ENCODE measurements around the gene COL4A6.

GRCh38 chrX:108366644-108367406 is 71.4 kb downstream of the COL4A6 start:
- TF ChIP-seq MXI1 (conservative IDR thresholded peaks at IDR 0.05; ENCODE audit: poor library complexity, severe bottlenecking), result no peak
- TF ChIP-seq, protein P1, sequence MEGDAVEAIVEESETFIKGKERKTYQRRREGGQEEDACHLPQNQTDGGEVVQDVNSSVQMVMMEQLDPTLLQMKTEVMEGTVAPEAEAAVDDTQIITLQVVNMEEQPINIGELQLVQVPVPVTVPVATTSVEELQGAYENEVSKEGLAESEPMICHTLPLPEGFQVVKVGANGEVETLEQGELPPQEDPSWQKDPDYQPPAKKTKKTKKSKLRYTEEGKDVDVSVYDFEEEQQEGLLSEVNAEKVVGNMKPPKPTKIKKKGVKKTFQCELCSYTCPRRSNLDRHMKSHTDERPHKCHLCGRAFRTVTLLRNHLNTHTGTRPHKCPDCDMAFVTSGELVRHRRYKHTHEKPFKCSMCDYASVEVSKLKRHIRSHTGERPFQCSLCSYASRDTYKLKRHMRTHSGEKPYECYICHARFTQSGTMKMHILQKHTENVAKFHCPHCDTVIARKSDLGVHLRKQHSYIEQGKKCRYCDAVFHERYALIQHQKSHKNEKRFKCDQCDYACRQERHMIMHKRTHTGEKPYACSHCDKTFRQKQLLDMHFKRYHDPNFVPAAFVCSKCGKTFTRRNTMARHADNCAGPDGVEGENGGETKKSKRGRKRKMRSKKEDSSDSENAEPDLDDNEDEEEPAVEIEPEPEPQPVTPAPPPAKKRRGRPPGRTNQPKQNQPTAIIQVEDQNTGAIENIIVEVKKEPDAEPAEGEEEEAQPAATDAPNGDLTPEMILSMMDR (IDR thresholded peaks at IDR 0.05; ENCODE audit: poor library complexity, severe bottlenecking), result no peak
- TF ChIP-seq POLR2AphosphoS5 (IDR thresholded peaks at IDR 0.05), result no peak
- TF ChIP-seq, protein P2, sequence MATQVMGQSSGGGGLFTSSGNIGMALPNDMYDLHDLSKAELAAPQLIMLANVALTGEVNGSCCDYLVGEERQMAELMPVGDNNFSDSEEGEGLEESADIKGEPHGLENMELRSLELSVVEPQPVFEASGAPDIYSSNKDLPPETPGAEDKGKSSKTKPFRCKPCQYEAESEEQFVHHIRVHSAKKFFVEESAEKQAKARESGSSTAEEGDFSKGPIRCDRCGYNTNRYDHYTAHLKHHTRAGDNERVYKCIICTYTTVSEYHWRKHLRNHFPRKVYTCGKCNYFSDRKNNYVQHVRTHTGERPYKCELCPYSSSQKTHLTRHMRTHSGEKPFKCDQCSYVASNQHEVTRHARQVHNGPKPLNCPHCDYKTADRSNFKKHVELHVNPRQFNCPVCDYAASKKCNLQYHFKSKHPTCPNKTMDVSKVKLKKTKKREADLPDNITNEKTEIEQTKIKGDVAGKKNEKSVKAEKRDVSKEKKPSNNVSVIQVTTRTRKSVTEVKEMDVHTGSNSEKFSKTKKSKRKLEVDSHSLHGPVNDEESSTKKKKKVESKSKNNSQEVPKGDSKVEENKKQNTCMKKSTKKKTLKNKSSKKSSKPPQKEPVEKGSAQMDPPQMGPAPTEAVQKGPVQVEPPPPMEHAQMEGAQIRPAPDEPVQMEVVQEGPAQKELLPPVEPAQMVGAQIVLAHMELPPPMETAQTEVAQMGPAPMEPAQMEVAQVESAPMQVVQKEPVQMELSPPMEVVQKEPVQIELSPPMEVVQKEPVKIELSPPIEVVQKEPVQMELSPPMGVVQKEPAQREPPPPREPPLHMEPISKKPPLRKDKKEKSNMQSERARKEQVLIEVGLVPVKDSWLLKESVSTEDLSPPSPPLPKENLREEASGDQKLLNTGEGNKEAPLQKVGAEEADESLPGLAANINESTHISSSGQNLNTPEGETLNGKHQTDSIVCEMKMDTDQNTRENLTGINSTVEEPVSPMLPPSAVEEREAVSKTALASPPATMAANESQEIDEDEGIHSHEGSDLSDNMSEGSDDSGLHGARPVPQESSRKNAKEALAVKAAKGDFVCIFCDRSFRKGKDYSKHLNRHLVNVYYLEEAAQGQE (IDR thresholded peaks at IDR 0.05; ENCODE audit: borderline replicate concordance), result no peak
- TF ChIP-seq RAD21 (conservative IDR thresholded peaks at IDR 0.05), result no peak
- no peak for TF ChIP-seq SMC3 (conservative IDR thresholded peaks at IDR 0.05; ENCODE audit: poor library complexity)
- no peak for TF ChIP-seq TAF1 (IDR thresholded peaks at IDR 0.05; ENCODE audit: low read depth)
- no peak for TF ChIP-seq EZH2 (IDR thresholded peaks at IDR 0.05; ENCODE audit: borderline replicate concordance, insufficient read depth, low read length, poor library complexity, severe bottlenecking)
- no peak for TF ChIP-seq EP300 (conservative IDR thresholded peaks at IDR 0.05; ENCODE audit: poor library complexity, severe bottlenecking)

Data from neural cell (in vitro differentiated cells).